Activated CD4-positive, alpha-beta T cell treated with anti-CD3 and anti-CD28 coated beads, Interleukin-2, amount 50 U/mL, for 16 hours (primary cell): Measurements from ENCODE around the gene SRMS.

Experiments used
- DNase-seq: peaks from one replicate; pipeline ENCODE4 v3.0.0-alpha.2; 2020

SRMS gene

GRCh38 chr20:63536997-63537524, 10.5 kb downstream of the SRMS start, which contains the start of gene PTK6:
TSS of gene PTK6 (minus strand) at chr20:63537376. CDS start at chr20:63537314, 62 bp downstream.
- DNase-seq = peak; percentile 49

- no peak for DNase-seq
These were observed 11.1 kb downstream of the SRMS start for GRCh38 chr20:63536241-63536977.

- DNase-seq = no peak
These were observed 12.5 kb downstream of the SRMS start for GRCh38 chr20:63534831-63535651.

GRCh38 chr20:63534427-63534830, 13.1 kb downstream of the SRMS start:
- DNase-seq = no peak

GRCh38 chr20:63533871-63534393, 13.6 kb downstream of the SRMS start:
- no peak for DNase-seq

- no peak for DNase-seq
These were observed 14.2 kb downstream of the SRMS start for GRCh38 chr20:63533388-63533787.

GRCh38 chr20:63532449-63532971, 15.0 kb downstream of the SRMS start:
- DNase-seq = no peak

- DNase-seq = no peak
These were observed 15.7 kb downstream of the SRMS start for GRCh38 chr20:63531686-63532448.

- DNase-seq = no peak
These were observed 16.8 kb downstream of the SRMS start for GRCh38 chr20:63530788-63531160.

- DNase-seq = no peak
These were observed 17.4 kb downstream of the SRMS start for GRCh38 chr20:63529861-63530787.

GRCh38 chr20:63529180-63529860, 18.2 kb downstream of the SRMS start:
- DNase-seq = no peak

- DNase-seq = no peak
These were observed 20.4 kb downstream of the SRMS start for GRCh38 chr20:63527184-63527583.

GRCh38 chr20:63525971-63526370, 21.6 kb downstream of the SRMS start:
- DNase-seq = no peak

- DNase-seq = no peak
These were observed 22.4 kb downstream of the SRMS start for GRCh38 chr20:63525185-63525584.

GRCh38 chr20:63522981-63523611, 24.5 kb downstream of the SRMS start:
- DNase-seq = no peak

- DNase-seq = no peak
These were observed 25.3 kb downstream of the SRMS start for GRCh38 chr20:63522091-63522868.

- no peak for DNase-seq
These were observed 25.9 kb downstream of the SRMS start for GRCh38 chr20:63521602-63522001.

GRCh38 chr20:63520934-63521601, 26.5 kb downstream of the SRMS start:
- DNase-seq = peak; percentile 75

GRCh38 chr20:63520504-63520933, 27.0 kb downstream of the SRMS start, which contains the start of gene PPDPF:
TSS of gene PPDPF (plus strand) at chr20:63520765. CDS start at chr20:63521309, 544 bp downstream.
- DNase-seq = peak; percentile 83
